NB4 (cell line): Measurements from ENCODE around the gene AGBL4.

ENCODE experiments used
- DNase-seq: peaks from one replicate; pipeline ENCODE4 v3.0.0; 2010; ENCODE audit warnings: low read depth
- H3K4me3 ChIP-seq: one replicate; pipeline ENCODE4 v1.5.1; 2011; ENCODE audit warnings: mild to moderate bottlenecking, low read depth, low read length, moderate library complexity
- MYC ChIP-seq: IDR thresholded peaks from 2 replicates; pipeline ENCODE4 v1.6.1; 2011; ENCODE audit warnings: low read depth, low read length
- POLR2A ChIP-seq: IDR thresholded peaks from 2 replicates; pipeline ENCODE4 v1.6.1; 2011; ENCODE audit warnings: mild to moderate bottlenecking; ENCODE audit not compliant: insufficient read length; ENCODE audit errors: extremely low read depth
- TF ChIP-seq, protein P1 (sequence below): IDR thresholded peaks from 2 replicates; pipeline ENCODE4 v1.6.1; 2011; ENCODE audit warnings: low read depth, low read length
- TF ChIP-seq, protein P2 (sequence below): IDR thresholded peaks from one replicate; pipeline ENCODE4 v1.5.1; 2012; ENCODE audit warnings: low read depth, low read length

AGBL4 gene

DNA sequence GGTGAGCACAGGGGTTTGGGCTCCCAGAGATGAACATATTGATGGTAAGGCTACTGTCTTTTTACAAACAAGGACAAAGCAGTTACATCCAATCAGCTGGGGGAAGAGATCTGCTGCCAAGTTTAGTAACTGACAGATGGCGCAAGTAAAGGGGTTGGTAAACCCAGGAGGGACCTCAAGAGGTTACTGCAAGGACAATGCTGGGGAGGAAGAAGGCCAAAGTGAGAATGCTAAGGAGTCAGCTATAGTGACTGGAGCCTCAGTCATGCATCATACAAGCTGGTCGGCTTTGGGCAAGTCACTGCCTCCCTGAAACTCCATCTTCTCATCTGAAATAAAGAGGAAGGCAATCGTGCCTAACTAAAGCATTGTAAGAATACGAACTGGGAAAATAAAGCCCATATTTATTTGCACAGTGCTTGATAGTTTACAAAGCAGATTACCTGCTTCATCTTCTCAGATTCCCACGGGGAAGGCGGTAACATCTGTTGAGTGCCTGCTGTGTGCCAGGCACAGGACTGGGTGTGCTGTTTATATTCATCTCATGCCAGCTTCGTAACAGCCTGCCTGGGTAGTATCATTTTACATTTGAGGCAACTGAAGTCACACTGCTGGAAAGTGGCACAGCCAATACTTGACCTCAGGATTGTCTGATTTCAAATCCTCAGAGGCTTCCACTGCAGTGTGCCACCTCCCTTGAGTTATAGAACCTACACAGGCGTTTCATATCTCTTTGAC lies 1361.9 kb downstream of the AGBL4 start:
- peak; percentile 70 for DNase-seq
- no peak overlapping the region for H3K4me3 ChIP-seq
- TF ChIP-seq MYC: no peak

DNA sequence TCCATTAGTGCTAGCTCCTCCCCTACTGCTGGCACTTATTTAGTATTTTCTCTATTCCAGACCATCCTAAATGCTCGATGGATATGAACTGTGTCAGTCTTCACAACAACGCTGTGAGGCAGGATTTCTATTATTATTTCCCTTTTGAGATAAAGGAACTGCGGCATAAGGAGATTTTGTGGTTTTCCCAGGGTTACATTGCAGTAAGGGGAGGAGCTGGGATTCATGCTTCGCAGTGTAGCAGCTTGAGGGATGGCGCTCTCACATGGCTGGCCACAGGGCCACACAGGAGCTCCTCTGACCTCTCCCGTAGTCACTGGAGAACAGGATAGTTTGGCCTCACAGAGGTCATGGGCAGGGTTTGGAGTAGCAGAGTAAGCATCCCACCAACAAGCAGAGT lies 1364.0 kb downstream of the AGBL4 start:
- no peak for DNase-seq
- TF ChIP-seq MYC (no peak), POLR2A (no peak)
- TF ChIP-seq, protein P1, sequence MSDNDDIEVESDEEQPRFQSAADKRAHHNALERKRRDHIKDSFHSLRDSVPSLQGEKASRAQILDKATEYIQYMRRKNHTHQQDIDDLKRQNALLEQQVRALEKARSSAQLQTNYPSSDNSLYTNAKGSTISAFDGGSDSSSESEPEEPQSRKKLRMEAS: no peak
- TF ChIP-seq, protein P2, sequence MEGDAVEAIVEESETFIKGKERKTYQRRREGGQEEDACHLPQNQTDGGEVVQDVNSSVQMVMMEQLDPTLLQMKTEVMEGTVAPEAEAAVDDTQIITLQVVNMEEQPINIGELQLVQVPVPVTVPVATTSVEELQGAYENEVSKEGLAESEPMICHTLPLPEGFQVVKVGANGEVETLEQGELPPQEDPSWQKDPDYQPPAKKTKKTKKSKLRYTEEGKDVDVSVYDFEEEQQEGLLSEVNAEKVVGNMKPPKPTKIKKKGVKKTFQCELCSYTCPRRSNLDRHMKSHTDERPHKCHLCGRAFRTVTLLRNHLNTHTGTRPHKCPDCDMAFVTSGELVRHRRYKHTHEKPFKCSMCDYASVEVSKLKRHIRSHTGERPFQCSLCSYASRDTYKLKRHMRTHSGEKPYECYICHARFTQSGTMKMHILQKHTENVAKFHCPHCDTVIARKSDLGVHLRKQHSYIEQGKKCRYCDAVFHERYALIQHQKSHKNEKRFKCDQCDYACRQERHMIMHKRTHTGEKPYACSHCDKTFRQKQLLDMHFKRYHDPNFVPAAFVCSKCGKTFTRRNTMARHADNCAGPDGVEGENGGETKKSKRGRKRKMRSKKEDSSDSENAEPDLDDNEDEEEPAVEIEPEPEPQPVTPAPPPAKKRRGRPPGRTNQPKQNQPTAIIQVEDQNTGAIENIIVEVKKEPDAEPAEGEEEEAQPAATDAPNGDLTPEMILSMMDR: no peak
- H3K4me3 ChIP-seq: no peak overlapping the region

DNA sequence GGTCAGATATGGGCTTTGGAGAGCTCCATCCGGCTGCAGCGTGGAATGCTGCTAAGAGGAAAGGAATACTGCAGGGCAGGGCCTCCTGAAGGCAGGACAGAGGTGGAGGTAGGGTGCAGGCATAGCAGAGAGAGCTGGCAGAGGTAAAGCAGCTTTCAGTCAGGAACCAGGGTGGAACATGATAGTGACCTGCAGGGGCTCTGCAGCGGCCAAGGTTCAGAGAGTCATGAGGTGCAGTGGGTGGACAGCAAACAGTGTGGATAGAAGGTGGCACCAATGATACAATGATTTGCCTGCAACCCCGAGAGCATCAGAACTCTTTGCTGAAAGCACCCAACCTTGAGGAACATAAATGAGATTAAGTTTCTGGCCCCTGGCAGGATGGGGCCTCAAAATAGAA lies 1366.3 kb downstream of the AGBL4 start:
- no peak for DNase-seq
- H3K4me3 ChIP-seq: no peak overlapping the region
- TF ChIP-seq, protein P2: no peak
- TF ChIP-seq POLR2A (no peak), MYC (no peak)
- TF ChIP-seq, protein P1: no peak

DNA sequence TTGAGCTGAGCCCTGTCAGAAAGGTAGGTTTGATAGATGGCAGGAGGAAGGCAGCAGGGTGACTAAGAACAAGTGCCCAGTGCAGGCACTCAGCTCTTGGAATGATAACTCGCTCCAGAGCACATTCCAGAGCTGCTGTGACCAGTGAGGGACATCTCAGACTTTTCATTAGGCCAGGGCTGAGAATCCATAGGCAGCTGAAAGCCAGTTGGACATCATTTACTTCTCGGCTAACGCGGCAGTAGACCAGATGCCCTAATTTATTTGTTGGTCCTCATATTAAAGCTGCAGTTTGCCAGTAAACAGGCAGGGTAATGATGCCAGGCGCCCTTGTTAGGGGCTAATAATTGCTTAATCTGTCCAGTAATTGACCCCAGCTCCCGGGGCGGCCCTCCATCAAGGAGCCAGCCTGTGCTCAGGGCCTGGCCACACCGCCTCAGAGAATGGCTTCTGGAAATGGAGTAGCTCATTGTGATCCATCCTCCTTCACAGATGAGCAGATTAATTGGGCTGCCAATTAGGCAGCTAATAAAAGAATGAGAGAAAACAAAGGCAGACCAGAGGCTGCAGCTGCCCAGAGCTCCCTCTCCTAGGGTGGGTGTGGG lies 1369.0 kb downstream of the AGBL4 start:
- TF ChIP-seq POLR2A: no peak
- TF ChIP-seq, protein P1: no peak
- TF ChIP-seq, protein P2: no peak
- no peak for DNase-seq
- no peak overlapping the region for H3K4me3 ChIP-seq

DNA sequence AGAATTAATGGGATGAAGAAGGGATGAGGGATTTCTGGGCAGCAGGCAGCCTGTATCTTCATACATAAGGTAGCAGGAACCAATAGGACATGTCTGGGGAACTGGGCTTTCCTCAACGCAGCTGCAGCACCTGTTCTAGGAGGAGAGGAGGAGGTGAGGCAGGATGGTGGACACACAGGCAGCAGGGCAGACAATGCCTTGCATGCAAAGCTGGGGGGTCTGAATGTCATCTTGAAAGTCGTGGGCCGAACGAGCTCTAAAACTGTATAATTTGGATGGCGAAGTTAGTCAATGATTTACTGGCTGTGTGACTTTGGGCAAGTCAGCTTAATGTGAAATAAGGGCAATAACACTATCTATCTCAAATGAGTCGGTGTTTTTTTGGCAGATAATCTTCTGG lies 1371.4 kb downstream of the AGBL4 start:
- no peak for DNase-seq
- TF ChIP-seq MYC (no peak), POLR2A (no peak)
- TF ChIP-seq, protein P1: no peak
- TF ChIP-seq, protein P2: no peak

DNA sequence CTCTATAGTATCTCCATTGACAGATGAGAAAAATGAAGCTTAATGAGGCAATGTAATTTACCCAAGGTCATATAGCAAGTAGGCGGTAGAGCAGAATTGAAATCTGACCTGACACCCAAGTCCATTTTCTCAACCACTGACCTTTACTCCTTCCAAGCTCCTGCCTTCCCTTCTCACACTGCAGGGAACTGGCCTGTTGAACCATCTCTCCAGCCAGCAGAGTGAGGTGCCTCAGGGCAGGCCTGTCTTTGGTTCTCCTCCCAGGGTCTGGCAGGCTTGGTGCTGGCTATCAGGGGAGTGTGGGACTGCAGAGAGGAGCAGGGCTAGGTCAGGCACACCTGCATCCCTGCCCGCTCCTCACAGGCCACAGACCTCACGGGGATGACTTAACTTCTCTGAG lies 1373.9 kb downstream of the AGBL4 start:
- no peak for DNase-seq
- TF ChIP-seq, protein P2: no peak
- TF ChIP-seq POLR2A (no peak), MYC (no peak)
- TF ChIP-seq, protein P1: no peak
- H3K4me3 ChIP-seq: no peak overlapping the region

More for the DNA sequence above, 1371.4 kb downstream of the AGBL4 start:
- H3K4me3 ChIP-seq: no peak overlapping the region
